Activated gamma-delta T cell (primary cell): Measurements from ENCODE around the gene PDGFRA.

Experiments
- DNase-seq: peaks from one replicate; lab custom pipeline; 2025; lab: John Stamatoyannopoulos, UW
- total RNA-seq, 2 donors: gene quantifications; one replicate each; lab custom pipeline; 2026; lab: John Stamatoyannopoulos, UW

PDGFRA gene
- total RNA-seq, result 0 to 0.04 reads per million in 2 donors

DNA sequence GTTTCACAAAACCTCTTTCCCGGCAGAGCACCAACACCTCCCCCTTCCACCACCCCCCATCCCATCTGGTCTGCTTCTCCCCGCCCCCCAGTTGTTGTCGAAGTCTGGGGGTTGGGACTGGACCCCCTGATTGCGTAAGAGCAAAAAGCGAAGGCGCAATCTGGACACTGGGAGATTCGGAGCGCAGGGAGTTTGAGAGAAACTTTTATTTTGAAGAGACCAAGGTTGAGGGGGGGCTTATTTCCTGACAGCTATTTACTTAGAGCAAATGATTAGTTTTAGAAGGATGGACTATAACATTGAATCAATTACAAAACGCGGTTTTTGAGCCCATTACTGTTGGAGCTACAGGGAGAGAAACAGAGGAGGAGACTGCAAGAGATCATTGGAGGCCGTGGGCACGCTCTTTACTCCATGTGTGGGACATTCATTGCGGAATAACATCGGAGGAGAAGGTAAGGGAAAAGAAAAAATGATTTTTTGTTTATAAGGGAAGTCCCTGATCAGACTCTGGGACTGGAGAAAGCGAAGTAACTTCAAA, at the start of gene PDGFRA:
TSS of gene PDGFRA (plus strand) at position 333 of the 541 bp plus-strand sequence. CDS start 29,476 bp downstream, outside the sequence.
- no peak for DNase-seq

DNA sequence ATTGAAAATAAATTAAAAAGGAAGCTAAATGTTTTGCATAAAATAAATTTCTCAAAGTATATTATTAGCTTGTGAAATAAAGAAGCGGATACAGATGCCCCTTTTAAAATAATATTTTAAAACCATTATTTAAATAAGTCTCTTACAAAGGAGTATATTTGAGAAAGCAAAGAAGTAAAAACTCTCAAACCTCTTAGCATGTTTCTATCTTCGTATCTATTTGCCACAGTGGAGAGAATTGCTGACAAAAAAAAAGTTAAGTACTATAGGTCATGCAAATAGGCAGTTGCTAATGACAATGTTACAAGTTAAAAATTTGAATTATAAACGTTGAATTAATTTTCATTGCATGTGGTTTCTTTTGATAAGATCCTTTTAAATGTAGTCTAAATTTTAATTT, 44.5 kb upstream of the PDGFRA start:
- DNase-seq, result no peak

DNA sequence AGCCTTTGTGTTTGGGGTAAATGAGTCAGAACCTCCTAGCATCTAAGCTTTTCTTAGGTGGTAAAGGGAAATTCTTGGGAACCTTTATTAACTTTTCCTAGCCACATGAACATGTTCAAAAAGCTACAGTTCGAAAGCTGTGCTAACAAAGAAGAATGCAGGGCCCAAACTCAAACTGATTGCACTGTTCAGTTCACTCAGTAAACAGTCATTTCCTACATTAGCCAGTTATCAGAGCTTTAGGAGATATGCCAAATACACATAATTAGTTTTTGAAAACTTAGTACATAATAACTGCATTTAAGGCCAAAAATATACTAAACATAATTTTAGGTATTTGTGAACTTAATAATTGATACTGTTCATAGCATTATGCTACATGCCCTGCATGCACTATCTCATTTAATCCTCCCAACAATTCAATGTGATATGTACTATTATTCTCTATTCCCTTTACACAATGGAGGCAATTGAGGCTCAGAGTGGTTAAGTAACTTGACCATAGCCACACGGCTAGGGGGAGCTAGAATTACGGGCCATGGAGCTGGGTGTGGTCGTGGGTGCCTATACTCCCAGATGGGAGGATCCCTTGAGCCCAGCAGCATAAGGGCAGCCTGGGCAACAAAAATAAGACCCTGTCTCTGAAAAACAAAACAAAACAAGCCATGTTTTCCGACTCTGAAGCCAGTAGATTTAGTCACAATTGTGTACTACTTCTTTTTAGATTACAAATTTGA, 43.9 kb upstream of the PDGFRA start:
- DNase-seq, result no peak

DNA sequence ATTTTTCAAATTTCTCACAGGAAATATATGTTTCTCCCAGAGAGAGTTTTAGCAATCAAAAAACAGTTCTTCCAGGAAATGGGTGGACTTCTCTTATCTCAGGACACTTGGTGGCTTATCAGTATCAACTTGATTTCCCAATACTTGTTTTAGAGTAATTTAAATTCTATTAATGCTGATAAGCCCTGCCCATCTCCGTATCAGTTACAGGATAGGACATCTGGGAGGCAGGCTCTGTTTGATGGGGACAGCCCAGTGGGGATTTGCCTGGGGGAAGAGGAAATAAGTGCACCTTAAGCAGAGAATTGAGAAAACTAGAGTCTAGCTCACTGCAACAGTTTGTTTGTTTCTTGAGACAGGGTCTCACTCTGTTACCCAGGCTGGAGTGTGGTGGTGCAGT, 43.2 kb upstream of the PDGFRA start:
- DNase-seq, result no peak

DNA sequence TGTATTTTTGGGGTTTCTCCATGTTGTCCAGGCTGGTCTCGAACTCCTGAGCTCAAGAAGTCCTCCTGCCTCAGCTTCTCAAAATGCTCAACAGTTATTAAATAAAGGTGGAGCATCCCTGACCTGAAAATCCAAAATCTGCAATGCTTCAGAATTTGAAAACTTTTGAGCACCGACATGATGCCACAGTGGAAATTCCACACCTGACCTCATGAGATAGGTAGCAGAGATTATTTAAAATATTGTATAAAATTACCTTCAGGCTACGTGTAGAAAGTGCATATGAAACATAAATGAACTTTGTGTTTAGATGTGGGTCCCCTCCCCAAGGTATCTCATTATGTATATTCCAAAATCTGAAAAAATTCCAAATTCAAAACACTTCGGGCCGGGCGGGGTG, 42.7 kb upstream of the PDGFRA start:
- DNase-seq, result no peak

DNA sequence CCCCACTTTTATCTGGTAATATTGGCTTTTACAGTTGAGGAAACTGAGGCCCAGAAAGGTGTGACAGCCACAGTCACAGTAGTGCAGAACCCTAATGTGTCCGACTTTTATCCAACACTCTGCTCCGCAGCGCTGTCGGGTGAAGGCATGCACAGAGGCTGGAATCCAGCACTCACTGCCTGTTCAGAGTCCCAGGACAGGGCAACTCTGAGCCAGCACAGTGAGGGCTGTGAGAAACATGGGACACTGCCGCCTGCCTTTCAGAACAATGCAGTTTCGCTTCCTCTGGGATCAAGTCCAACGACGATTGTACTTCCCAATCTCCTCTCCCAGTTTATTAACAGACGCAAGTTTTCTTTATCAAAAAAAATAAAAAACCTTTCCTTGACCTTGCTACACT, 41.9 kb upstream of the PDGFRA start:
- no peak for DNase-seq

DNA sequence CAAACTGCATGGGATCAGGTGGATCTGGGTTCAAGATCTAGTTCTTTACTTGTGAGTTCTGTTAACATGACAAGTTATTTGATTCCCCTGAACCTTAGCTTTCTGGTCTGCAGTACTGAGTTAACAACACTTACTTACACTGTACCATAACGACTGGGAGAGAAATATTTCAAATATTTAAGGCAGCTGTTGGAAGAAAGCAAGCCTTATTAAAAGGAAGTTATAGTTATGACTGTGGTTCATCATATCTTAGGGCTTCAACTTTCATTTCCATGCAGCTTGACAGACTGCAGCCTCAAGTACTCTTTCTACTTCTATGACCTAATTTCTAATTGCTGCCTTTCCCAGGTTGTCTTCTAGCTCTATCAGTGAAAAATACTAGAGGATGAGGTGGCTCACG, 40.0 kb upstream of the PDGFRA start:
- no peak for DNase-seq

DNA sequence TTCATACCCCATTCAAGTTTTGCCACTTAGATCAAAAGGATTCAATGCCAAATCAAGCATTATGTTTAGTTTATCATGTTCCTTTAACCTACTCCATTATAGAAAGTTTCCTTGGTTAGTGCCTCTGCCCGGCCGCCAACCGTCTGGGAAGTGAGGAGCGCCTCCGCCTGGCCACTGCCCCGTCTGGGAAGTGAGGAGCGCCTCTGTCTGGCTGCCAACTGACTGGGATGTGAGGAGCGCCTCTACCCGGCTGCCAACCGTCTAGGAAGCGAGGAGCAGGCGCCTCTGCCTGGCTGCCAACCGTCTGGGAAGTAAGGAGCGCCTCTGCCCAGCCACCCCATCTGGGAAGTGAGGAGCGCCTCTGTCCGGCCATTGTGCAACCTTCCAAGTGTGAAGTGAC, 36.3 kb upstream of the PDGFRA start:
- no peak for DNase-seq

DNA sequence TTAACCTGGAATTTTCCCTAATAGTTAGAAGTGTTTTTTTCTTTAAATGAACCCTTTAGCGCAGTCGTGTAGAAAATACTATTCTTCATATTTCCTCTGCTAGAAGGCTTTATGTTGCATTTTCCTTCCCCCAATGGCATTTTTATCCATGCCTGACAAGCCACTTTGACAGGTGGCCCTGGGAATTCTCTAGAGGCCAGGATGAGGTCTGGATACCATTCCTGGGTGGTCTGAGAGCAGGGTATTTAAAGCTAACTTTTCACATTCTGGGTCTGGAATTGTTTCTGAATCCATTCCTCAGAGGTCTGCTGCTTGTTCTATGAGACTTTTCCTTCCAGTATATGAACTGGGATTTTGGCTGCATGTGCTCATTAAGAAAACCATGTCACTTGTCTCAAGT, 31.2 kb upstream of the PDGFRA start:
- no peak for DNase-seq

DNA sequence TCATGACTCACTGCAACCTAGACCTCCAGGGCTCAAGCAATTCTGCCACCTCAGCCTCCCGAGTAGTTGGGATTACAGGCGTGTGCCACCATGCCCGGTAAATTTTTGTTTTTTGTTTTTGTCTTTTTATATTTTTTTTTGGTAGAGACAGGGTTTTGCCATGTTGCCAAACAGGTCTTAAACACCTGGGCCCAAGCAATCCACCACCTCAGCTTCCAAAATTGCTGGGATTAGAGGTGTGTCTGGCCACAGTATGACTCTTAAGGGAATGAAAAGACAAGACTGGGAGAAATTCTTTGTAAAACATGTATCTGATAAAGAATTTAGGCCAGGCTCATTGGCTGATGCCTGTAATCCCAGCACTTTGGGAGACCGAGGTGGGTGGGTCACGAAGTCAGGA, 29.2 kb upstream of the PDGFRA start:
- DNase-seq, result no peak

DNA sequence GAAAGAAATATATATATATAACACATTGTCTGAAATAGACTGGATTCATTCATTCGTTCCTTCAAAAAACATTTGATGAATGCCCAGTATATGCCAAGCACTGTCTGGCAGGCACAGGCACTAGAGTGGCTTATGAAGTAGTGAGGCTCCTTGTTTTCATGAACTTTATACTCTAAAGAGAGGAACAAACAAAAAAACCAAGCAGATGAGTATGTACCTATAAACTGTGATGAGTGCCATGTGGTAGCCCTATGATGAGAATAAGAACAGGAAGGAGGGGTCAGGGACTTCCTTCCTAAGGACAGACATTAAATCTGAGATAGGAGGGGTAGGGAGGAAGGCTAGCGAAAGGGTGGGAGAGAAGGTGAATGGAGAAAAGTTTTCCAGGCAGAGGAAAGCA, 19.5 kb upstream of the PDGFRA start:
- no peak for DNase-seq

DNA sequence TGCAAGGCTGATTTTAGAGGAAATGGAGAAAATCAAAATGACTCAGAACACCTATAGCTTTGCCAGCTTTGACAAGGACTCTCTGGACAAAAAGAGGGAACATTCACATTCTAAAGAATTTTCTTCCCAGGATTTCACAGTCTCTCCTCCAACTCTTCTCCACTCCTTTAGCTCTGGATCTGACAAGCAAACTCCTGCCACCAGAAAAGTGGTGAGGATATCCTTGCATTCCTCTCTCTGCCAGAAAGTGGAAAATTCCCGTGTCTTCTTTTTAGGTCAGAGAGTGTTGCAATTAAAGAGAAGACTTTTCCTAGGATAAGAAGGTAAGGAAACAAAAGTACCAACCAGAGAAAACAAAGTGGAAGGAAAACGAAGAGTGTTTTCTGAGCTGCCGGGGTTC, 16.1 kb upstream of the PDGFRA start:
- DNase-seq, result no peak

DNA sequence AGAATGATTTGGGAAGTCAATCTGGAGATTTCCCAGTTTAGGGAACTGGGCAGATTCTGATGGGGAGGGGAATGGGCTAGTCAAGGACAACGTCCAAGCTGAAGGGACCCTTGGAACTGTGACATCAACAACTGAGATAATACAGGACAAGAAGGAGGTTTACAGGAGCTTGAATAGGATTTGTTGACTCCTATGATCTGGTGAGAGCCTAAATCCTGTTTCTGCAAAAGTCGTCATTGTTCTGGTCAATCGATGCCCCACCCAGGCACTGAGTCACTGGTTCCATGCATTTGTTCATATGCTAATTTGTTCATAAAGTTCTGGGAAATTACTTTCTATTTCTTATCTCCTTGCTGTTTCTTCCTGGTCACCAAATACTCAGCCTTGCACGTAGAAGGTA, 15.3 kb upstream of the PDGFRA start:
- DNase-seq, result no peak

DNA sequence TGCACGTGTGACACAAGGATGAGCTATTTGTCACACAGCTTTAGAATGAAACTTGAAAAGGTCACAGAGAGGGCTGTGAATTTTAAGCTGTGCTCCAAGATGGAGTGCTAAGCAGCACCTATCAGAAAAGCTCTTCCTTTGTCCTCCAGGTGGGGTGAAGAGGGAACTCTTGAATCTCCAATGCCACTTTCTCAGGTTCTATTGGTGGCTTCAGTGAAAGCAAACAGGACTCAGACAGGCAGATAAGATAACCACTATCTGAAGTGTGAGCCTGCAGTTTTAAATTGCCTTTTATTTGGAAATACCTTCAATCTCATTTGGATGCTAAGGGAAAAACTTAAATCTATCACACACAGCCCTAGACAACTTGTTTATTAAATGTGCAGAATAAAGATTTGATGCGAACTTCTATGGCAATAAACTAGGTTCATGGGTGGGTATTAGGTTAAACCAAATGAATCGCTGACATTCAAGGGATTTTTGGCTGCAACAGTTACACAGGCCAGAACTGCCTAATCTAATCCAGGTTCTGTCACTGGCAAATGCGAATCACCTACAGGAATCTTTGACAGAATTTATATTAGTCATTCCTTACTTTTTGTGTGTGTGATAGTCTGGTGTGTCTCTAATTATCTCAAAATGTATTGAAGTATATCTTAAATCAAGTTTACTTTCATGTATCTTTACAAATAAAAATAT, 13.6 kb upstream of the PDGFRA start:
- no peak for DNase-seq

DNA sequence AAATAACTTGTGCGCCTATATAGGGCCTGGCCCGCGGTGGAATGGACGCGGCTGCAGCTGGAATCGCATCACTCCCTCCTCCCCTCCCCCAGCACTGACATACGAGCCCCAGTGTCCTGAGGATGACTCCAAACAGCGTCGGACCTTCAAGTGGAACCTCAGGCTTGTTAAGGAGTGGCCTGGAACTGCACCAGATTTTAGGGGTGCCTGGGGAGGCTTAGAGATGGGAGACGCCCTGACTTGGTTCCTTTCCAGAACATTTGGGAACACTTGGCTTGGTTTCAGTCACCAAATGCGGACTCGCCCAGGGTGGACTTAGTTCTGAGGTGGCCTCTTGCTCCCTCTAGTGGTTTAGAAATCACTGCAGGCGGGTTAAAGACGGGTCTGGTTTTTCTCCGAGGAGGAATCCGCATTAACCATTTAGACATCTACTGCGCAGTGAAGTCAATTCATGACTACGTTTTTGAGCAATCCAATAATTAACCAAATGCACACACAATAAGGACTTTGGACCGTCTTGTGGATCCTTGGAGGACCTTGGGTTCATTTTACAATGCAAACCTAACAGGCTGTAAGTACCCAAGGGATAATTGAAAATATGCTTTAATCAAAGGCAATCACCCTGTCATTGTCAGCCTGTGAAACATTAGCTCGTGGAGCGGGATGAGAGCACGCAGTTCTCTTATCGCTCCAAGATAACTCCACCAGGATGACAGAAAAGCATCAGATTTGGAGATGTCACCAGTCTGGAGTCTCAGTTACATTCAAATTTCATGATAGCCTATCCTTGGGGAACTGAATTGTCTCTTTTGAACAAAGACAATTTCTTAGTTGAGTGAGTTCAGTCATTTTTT, 11.2 kb upstream of the PDGFRA start:
- no peak for DNase-seq

DNA sequence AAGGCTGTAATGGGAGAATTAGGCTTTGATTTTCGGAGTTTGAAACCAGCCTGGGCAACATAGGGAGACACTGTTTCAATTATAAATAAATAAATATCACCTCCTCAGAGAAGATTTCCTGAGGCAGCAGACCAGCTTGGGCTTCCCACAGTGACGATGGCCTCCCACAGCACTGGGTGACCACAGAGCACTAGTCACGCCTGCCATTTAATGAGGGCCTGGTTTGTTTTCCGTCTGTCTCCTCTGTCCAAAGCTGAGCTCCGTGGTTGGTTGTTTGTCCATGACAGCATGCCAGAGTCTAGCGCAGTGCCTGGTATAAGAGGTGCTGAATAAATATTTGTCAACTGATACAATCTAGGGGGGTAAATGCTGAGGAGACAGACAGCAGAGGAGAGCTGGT, 10.4 kb upstream of the PDGFRA start:
- no peak for DNase-seq

DNA sequence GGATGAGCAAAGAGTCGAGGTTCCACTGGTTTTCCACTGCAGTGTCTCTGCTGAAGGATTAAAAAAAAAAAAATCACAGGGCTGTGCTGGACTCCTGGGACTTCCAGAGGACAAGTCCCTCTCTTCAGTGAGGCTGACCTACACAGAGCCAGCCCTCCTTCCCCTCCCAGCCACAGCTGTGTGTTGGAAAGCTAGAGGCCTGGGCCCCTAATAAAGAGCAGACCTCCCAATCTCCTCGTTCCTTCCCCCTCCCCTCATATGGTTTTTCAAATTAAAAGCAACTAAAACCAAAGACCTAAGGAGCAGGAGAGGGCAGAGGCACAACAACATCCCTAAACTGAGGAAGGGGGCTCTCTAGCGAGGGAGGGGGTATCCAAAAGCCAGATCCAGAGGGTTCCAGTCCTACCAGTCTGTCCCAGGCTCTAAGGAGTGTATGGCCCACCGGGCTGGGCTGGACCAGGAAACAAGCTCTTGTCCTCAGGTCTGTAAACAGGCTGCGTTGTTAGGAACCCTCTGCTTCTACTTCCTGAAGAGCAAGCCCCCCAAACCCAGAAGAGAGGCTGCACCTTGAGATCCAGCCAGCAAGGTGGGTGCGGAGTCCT, 4.0 kb upstream of the PDGFRA start:
- no peak for DNase-seq

DNA sequence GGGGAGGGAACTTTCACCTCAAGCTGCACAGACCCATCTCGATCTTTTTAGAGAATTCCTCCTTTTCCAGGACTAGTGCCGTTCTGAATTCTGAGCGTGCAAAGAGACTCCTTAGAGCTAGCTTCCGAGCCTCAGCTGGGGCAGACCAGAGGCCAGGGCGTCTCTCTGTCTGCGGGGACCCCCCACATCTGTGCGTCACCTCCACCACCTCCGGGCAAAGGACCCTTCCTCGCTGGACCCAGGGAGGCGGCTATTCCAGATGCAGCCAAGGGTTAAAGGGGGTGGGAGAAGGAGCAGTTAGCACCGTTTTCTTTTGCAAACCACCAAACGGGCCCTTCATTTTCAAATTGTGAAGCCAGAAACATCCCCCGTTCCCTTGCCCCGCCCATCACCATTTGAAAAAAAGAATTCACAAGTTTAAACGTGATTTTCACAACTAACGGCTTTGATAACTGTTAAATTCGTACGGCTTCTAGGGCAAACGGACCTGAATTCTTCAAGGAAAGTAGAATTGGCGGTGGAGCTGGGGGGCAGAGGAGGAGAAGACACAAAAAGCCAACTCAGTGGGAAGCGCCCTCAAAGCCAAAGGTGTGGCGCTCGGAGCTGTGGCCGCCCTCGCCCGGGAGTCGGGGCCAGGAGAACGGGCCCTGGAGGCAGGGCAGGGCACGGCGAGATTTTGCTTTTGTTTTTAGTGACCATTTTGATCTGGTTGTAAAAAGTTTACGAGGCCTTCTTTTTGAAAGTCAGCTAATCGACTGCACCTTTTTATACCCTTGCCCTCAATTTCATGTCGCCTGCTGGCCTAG, 3.3 kb upstream of the PDGFRA start:
- no peak for DNase-seq

DNA sequence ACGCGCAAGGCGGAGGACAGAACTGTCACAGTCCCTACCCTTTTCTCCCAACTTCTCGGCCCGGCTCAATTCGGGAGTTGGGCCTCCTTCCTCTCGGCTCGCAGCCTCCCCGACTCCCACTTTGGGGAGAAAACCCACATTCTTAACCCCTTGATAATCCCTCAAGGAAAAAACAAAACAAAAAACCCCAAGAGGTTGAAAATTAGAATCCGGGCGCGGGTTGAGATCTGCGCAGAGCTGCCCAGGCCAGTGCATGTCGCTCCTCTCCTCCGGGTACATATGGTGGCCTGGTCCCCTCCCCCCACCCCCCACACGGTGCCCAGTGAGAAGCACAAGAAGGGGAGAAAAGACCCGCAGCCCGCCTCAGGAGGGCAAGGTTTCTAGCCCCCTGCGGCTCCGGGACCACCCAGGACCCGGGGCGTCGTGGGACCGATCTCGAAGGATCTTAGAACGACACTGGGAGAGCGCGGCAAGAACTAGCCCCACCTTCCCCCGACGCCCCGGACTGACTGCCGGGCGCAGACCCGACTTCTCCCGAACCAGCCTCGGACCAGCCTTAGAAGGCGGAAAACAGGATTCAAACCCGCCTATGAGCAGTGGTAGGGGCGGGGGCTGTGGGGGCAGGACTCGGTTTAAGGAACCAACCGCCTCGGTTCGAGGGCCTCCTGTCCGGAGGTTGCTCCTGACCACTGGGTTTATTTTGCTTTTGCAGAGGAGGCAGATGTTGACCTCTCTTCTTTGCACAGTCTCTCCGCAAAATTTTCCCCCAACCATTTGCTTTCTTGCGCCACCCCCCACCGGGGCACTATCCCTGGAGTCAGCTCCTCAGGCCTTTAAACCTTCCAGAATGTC, 2.5 kb upstream of the PDGFRA start:
- DNase-seq, result no peak
